PC-3 (cell line): ENCODE measurements around the gene CNTN4.

Experiments used
- CTCF ChIP-seq: fragments of 300-600 bp; sonication (generic); conservative IDR thresholded peaks from 2 replicates; pipeline ENCODE4 v1.5.1; 2017; ENCODE audit warnings: antibody characterized with exemption, low read depth, mild to moderate bottlenecking, low read length
- EZH2 ChIP-seq: fragments of 300-600 bp; sonication (generic); IDR thresholded peaks from one replicate; pipeline ENCODE4 v1.6.1; 2017; ENCODE audit warnings: antibody characterized with exemption, mild to moderate bottlenecking, low read length; ENCODE audit not compliant: unreplicated experiment

- TF ChIP-seq CTCF: no peak
- TF ChIP-seq EZH2: no peak
Measured at GRCh38 chr3:2218375-2218774, 119.7 kb downstream of the CNTN4 start.
